Lung microvascular endothelial cell (primary cell): ENCODE measurements around the gene HNRNPA0. TPM values are rescaled to one million over a fixed set of nuclear protein-coding genes. Genes with fewer than 3 reads are reported as not detected.

Source experiments
- DNase-seq, 2 donors: peaks; one replicate each; pipeline versions ENCODE4 v3.0.0 to v3.0.0-alpha.2; 2010; ENCODE audit warnings: low read depth in 2 of 2
- total RNA-seq: library from RNA; depleted of rRNA; stranded (reverse); fragments of >200 nt; gene quantifications from 2 replicates; pipeline ENCODE4 v1.2.1, GENCODE V29; 2014

HNRNPA0 gene
- total RNA-seq, 1 donor from 2014 or later = 14.3 TPM

- no peak for DNase-seq
Observed at GRCh38 chr5:137727623-137728022, 26.5 kb downstream of the HNRNPA0 start.

DNA sequence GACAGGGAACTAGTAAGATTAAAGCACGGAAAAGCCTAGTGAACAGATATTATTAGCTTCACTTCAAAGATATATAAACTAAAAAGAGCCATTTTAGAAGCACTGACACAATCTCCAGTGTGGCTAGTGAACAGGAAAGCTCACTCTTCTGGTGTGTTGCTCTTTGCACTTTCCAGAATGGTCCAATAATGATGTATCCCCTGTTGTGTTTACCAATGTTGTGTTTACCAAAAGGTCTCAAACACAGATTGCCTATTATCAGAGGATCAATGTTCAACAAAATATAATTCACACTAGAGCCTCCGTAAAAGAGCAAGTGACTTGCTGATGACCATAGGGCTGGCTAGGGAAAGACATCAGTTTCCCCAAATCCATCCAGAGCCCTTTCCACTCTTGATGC, 29.9 kb downstream of the HNRNPA0 start:
- DNase-seq = no peak

DNA sequence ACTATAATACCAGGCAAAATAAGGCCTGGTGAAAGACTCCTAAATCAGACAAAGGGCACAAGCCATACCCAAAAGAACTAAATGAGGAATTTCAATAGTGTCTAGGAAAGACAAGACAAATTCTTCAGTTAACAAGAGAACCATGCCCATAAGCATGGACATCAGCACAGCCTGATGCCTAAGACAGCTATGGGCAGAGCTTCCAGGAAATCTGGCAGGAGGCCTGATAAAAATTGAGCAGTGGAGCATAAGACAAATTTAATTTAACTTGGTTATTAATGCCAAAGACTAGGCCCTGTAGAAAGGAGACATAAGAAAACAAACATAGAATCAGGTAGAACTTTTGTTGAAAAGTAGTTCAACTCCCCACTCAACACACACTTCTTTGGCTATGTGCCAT, 35.6 kb downstream of the HNRNPA0 start:
- no peak for DNase-seq

DNA sequence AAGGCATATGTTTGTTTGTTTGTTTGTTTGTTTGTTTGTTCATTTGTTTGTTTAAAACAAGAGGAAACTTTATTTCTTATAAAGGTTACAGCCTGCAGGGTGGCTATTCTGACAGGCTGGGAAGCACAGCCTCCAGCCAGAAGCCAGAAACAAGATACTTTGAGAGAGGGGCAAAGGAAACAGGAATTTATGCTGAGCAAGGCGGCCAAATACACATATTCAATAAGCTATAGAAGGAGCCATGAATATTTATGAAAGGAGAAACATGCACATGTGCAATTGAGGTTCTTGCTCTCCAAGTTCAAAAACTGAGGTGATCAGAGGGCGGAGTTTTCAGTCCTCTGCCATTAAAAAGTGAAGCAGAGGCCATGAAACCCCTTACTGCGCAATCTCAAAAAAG, 37.8 kb downstream of the HNRNPA0 start:
- DNase-seq = no peak

DNA sequence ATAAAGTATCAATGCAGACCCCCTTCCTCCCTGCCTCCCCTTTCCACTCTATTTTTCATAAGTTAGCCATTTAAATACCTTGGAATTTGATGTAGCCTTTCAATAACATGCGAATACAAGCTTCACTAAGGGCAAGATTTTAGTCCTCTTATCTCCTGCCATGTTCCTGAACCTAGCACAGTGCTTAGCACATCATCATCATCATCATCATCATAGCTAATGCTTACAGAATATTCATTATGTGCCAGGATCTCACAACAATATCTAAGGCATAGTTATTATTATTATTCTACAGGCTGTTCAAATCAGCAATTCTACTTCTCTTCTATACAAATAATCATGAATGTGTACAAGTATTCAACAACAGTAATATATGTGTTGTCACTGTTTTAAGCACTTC, 38.7 kb downstream of the HNRNPA0 start:
- DNase-seq = no peak

DNA sequence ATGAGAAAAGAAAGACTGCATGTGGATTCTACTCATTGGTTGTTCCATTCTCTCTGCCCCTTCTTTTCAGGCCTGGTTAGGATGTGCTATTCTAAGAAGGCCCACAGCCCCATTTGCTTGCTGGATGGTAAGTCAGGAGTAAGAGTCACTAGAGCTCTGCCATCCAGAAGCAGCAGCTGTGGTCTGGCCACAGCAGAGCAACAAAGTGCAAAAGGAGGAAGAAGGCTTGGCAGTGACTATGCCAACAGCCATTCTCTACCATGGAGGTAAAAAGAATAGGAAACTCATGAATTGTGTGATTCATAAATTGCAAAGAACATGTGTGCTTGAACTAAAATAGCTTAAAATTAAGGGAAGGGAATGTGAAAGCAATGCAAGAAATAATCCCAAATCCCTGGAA, 39.2 kb downstream of the HNRNPA0 start:
- peak; percentile 26 to 61 for DNase-seq

- DNase-seq = no peak
Observed at GRCh38 chr5:137714494-137714893, 39.7 kb downstream of the HNRNPA0 start.

- DNase-seq = no peak
Observed at GRCh38 chr5:137712139-137712667, 42.0 kb downstream of the HNRNPA0 start.

DNA sequence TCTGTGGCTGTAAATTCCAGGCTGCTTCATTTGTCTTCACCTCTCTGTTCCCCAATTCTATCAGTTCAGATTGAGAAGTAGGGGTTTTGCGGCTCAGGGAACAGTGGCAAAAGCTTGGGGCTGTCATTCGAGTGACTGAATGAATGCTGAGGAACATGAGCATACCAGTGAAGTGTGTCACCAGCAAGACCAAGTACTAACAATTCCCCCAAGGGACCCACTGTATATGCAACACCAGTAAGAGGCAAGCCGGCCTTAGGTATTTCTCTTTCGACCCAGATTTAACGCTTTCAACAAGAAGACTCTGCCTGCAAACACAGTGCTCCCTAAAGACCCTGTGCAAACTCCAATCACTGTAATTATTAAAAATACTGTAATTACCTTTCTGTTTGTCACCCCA, 44.1 kb downstream of the HNRNPA0 start:
- DNase-seq = no peak

DNA sequence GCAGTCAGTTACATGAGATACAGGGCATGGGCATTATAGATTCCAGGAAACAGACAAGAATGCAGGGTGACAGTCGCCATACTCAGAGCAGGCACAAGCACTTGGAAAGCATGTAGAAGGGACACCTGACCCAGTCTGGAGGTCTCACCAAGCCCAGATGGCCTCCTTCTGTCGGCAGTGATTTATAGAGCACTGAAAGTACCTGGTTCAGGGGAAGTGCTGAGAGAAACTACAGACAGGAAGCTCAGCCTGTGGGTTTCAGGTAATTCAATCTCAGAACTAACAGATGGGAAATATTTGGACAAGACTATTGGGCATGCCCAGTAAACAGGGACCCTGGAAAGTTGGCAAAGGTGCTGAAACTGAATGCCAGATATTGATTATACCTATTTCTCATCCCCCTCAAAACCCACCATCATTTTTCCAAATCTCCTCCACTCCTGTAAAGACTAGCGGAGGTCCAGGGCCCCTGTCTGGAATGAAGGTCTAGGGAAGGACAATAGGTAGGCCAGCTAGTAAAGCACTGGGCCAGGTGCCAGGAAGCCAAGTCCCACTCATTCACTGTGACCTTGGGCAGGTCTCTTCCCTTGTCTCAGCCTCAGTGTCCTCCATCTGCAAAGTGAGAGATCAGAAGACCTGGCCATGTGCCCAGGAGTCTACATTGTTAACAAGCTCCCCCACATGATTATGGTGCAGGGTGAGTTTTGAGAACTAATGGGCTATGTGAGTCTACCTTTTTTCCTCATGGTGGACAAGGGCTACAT, 45.2 kb downstream of the HNRNPA0 start:
- no peak for DNase-seq

GRCh38 chr5:137708062-137708461, 46.1 kb downstream of the HNRNPA0 start:
- no peak for DNase-seq

- peak; percentile 19 to 88 for DNase-seq
Observed at GRCh38 chr5:137706841-137707240, 47.3 kb downstream of the HNRNPA0 start.

GRCh38 chr5:137705106-137705505, 49.1 kb downstream of the HNRNPA0 start:
- no peak for DNase-seq

DNA sequence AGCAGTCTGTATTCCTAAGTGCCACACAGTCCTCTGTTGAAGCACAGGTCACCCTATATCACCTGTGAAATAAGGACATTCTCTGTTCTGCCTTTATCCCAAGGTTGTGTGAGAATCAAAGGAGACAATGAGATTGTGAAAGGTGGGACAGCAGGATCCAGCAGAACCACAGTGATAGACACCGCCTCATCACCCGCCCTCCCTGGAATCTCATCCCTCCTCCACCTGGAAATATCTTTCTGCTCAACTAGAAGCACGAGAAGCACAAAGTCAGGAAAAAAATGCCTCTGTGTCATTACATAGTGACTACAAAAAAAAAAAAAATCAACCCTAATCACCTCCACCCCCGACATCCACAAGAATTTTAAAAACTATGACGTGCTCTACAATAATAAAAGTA, 50.6 kb downstream of the HNRNPA0 start:
- no peak for DNase-seq

DNA sequence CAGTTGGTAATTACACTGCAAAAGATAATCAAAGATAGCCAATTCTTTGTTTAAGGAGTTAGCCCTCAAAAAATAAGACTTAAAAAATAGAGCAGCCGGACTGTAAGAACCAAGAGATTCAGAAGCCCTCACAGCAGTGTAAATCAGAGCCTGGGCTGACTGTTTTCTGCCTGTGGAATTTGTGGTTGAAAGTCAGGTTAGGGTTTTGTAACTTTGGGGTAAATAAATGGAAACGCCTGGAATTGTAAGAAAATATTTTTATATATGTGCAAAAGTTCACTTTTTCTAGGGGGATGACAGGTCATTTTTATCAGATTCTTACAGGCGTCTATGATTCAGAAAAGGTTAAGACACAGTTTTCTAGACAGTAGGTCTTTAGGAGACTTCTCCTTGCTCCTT, 53.9 kb downstream of the HNRNPA0 start:
- no peak for DNase-seq

- DNase-seq = peak in 1 of 2 donors; percentile 37
Observed at GRCh38 chr5:137699336-137700281, 54.6 kb downstream of the HNRNPA0 start.

DNA sequence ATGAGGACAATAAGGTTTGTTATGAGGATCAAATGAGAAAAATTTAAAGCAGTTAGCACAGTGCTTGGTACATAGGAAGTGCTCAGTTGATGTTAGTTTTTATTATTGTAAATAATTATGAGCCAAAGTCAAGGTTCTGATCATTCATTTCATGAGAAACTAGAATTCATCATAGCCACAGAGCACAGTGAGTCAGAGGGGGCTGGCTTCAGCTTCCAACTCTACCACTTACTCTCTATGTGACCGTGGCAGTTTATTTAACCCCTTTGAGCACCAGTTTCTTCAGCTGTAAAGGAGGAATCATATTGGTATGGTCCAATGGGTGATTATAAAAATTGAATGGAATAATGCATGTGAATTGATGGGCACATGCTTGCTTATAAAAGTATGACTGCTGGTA, 57.7 kb downstream of the HNRNPA0 start:
- peak; percentile 61 to 86 for DNase-seq

- peak; percentile 87 to 92 for DNase-seq
Observed at GRCh38 chr5:137695651-137696428, 58.3 kb downstream of the HNRNPA0 start.
